IPS DF 6.9 (cell line): ENCODE data around the gene WNT10A.
"Not testable (repeated sequence)": the region's sequence is repeated elsewhere in the genome, so short reads cannot be mapped to it uniquely, and the experiment has no call there.

Experiments used
- DNase-seq: peaks from one replicate; pipeline ENCODE4 v3.0.0-alpha.2; 2013; ENCODE audit warnings: low read depth, low spot score
- H3K27ac ChIP-seq: one replicate; pipeline ENCODE4 v1.5.1; 2013; ENCODE audit warnings: low read length, control low read depth
- H3K27me3 ChIP-seq: 2 replicates; pipeline ENCODE4 v1.6.1; 2013; ENCODE audit warnings: mild to moderate bottlenecking, low read length; ENCODE audit not compliant: control insufficient read depth, insufficient read depth
- H3K36me3 ChIP-seq: 2 replicates; pipeline ENCODE4 v1.6.1; 2013; ENCODE audit warnings: low read length; ENCODE audit not compliant: control insufficient read depth, insufficient read depth
- H3K4me1 ChIP-seq: 2 replicates; pipeline ENCODE4 v1.6.1; 2013; ENCODE audit warnings: low read length; ENCODE audit not compliant: control insufficient read depth, insufficient read depth
- H3K4me3 ChIP-seq: 2 replicates; pipeline ENCODE4 v1.5.1; 2013; ENCODE audit warnings: mild to moderate bottlenecking, low read length
- H3K9me3 ChIP-seq: 2 replicates; pipeline ENCODE4 v1.6.1; 2013; ENCODE audit warnings: low read length, inconsistent platforms; ENCODE audit not compliant: control insufficient read depth, insufficient read depth
- WGBS: extraction: QIAGEN DNeasy Blood & Tissue Kit; methylation state at CpG from one replicate; pipeline ENCODE4 v1.1.7; 2013; ENCODE audit warnings: mixed read lengths, missing lambda C conversion rate; ENCODE audit not compliant: insufficient read length, insufficient coverage; 5-methylcytosine and 5-hydroxymethylcytosine counted together

WNT10A gene

GRCh38 chr2:218902427-218902826 is 21.8 kb downstream of the WNT10A start:
- DNase-seq, result no peak
- Histone ChIP-seq H3K36me3 (no peaks in the 10 kb centered on the region), H3K27ac (no peak overlapping the region), H3K4me3 (no peak overlapping the region), H3K27me3 (peaks cover 18% of the 10 kb centered on the region), H3K9me3 (no peaks in the 10 kb centered on the region), H3K4me1 (peaks cover 2% of the 10 kb centered on the region; the same call in 1 of the 2 replicates)
- no CpG with 5 or more reads among the region's 4 CpGs for WGBS

DNA sequence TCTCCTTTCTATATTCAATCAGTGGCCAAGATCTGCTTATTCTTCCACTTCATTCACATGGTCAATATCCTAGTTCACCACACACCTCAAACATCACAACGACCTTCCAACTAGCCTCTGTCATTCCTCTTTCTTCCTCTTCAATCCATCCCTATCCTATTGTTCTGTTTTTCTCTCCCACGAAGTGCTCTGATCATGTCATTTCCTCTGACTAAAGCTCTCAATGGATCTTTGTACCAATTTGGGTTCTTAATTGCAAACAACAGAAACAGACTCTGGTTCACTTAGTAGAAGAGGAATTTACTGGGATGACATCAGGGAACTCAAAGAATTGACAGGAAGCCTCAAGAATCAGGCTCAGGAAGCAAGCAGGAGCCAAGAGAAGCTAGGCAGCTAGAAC is 23.5 kb downstream of the WNT10A start:
- Histone ChIP-seq H3K36me3 (no peaks in the 10 kb centered on the region), H3K4me3 (no peak overlapping the region), H3K27ac (no peak overlapping the region), H3K4me1 (no peaks in the 10 kb centered on the region), H3K9me3 (no peaks in the 10 kb centered on the region), H3K27me3 (peaks cover 8% of the 10 kb centered on the region)
- DNase-seq, result no peak
- WGBS, result 100% methylated on average over 1 of the region's 2 CpGs

DNA sequence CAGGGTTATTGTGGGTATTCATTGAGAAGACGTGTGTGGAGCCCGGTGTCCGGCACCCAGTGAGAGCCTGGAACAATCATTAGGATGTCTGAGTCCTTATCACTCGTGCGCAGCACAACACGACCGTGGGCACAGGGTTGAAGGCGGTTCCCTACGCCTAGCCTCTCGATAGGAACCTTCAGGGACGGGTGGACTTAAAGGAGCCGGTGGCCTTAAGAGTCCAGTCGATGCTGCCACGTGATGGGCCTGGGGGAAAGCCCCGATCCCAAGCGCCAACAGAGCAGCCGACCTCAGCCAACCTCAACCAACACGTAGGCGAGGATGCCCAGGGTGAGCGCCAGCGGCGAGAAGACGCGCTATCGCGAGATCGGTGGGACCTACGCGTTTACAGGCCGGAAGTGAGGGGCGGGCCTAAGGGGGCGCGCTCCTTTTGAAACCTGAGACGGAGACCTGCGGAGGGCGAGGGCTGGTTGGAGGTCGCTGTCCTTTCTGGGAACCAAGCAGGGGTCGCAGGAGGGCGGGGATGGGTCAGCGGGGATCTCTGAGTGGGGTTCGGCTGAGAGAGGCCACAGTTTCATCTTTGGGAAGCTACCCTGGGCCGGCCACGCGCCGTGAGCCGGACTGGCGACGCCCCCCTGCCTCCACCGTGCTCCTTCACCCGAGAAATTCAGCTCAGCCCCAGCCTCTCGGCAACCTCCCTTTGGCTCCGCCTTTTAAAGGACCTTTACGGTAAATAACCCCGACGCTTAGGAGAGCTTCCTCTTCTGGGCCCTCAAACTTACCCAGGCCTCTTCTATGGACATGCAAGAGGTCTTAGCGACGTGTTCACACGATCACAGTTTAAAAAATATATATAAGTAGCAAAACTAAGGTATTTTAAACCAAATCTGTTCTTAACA is 28.3 kb downstream of the WNT10A start:
- no peak overlapping the region for H3K27ac ChIP-seq
- DNase-seq, result peak; percentile 90

DNA sequence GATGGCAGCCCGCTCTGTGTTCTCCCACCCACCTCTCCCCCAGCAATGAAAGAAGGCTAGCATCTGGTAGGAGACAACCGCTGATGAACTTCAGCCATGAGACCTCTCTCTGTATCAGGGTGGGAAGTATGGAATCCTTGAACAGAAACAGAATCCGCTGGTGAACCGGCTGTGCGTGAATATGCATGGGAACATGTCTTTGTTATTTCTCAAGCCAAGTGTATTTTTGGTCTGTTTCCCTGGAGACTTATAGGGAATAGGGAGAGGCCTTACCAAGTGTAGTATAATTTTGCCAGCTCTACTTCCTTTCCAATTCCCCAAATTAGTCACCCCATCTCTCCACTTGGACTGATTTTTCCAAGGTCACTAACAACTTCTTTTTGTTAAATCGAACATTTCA is 30.1 kb downstream of the WNT10A start:
- no CpG with 5 or more reads among the region's 6 CpGs for WGBS
- H3K9me3 ChIP-seq, result no peaks in the 10 kb centered on the region
- H3K4me1 ChIP-seq, result no peaks in the 10 kb centered on the region
- H3K27ac ChIP-seq, result no peak overlapping the region
- no peak for DNase-seq
- no peak overlapping the region for H3K4me3 ChIP-seq
- H3K27me3 ChIP-seq, result no peaks in the 10 kb centered on the region
- H3K36me3 ChIP-seq, result no peaks in the 10 kb centered on the region

More for the DNA sequence above, 28.3 kb downstream of the WNT10A start:
- H3K9me3 ChIP-seq, result no peaks in the 10 kb centered on the region
- no peaks in the 10 kb centered on the region for H3K4me1 ChIP-seq
- H3K27me3 ChIP-seq, result no peaks in the 10 kb centered on the region; the same call in none of the 2 replicates
- no peaks in the 10 kb centered on the region for H3K36me3 ChIP-seq
- peak overlapping the region; percentile 86 for H3K4me3 ChIP-seq
- no CpG with 5 or more reads among the region's 58 CpGs for WGBS

- Histone ChIP-seq H3K36me3 (no peaks in the 10 kb centered on the region), H3K27ac (no peak overlapping the region), H3K4me1 (no peaks in the 10 kb centered on the region), H3K4me3 (no peak overlapping the region), H3K9me3 (peaks cover 2% of the 10 kb centered on the region), H3K27me3 (no peaks in the 10 kb centered on the region)
- WGBS, result no CpG with 5 or more reads among the region's 1 CpG
- no peak for DNase-seq
These were observed 39.9 kb downstream of the WNT10A start for GRCh38 chr2:218920504-218920903.

DNA sequence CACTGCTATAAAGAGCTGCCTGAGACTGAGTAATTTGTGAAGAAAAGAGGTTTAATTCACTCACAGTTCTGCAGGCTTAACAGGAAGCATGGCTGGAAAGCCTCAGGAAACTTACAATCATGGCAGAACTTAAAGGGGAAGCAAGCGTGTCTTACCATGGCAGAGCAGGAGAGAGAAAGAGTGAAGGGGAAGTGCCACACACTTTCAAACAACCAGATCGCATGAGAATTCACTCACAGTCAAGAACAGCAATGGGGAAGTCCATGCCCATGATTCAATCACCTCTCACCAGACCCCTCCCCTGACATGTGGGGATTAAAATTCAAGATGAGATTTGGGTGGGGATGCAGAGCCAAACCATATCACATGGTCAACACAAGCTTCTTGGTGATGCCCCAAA is 44.1 kb downstream of the WNT10A start:
- Histone ChIP-seq H3K4me1 (no peaks in the 10 kb centered on the region), H3K27me3 (no peaks in the 10 kb centered on the region), H3K4me3 (no peak overlapping the region), H3K9me3 (peaks cover 2% of the 10 kb centered on the region), H3K36me3 (no peaks in the 10 kb centered on the region), H3K27ac (no peak overlapping the region)
- no CpG with 5 or more reads among the region's 2 CpGs for WGBS
- no peak for DNase-seq

GRCh38 chr2:218925434-218925833 is 44.8 kb downstream of the WNT10A start:
- Histone ChIP-seq H3K9me3 (peaks cover 2% of the 10 kb centered on the region), H3K4me3 (no peak overlapping the region), H3K4me1 (no peaks in the 10 kb centered on the region), H3K36me3 (no peaks in the 10 kb centered on the region), H3K27ac (no peak overlapping the region), H3K27me3 (no peaks in the 10 kb centered on the region)
- no peak for DNase-seq
- no CpG with 5 or more reads among the region's 2 CpGs for WGBS

- Histone ChIP-seq H3K27ac (no peak overlapping the region), H3K27me3 (no peaks in the 10 kb centered on the region), H3K36me3 (no peaks in the 10 kb centered on the region), H3K4me1 (no peaks in the 10 kb centered on the region), H3K9me3 (peaks cover 2% of the 10 kb centered on the region), H3K4me3 (no peak overlapping the region)
- DNase-seq, result no peak
- WGBS, result no CpG with 5 or more reads among the region's 2 CpGs
These were observed 46.8 kb downstream of the WNT10A start for GRCh38 chr2:218927422-218927821.

GRCh38 chr2:218927876-218928275 is 47.2 kb downstream of the WNT10A start:
- Histone ChIP-seq H3K27ac (no peak overlapping the region), H3K4me3 (no peak overlapping the region), H3K9me3 (peaks cover 2% of the 10 kb centered on the region), H3K36me3 (no peaks in the 10 kb centered on the region), H3K4me1 (no peaks in the 10 kb centered on the region), H3K27me3 (no peaks in the 10 kb centered on the region)
- DNase-seq, result no peak
- no CpG with 5 or more reads among the region's 4 CpGs for WGBS

DNA sequence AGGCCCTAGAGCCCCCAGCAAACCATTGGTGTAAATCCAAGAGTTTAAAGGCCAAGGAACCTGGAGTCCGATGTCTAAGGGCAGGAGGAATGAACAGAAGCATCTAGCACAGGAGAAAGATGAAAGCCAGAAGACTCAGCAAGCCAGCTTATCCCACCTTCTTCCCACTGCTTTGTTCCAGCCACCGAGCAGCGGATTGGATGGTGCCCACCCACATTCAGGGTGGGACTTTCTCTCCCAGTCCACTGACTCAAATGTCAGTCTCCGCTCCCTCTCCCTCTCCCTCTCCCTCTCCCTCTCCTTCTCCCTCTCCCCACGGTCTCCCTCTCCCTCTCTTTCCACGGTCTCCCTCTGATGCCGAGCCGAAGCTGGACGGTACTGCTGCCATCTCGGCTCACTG is 49.8 kb downstream of the WNT10A start:
- WGBS, result no CpG with 5 or more reads among the region's 10 CpGs
- not testable (repeated sequence) for H3K27ac ChIP-seq, H3K9me3 ChIP-seq, H3K27me3 ChIP-seq, H3K4me3 ChIP-seq, H3K4me1 ChIP-seq, H3K36me3 ChIP-seq, DNase-seq

- H3K27ac ChIP-seq, H3K27me3 ChIP-seq, H3K4me3 ChIP-seq, H3K4me1 ChIP-seq, H3K9me3 ChIP-seq, DNase-seq, H3K36me3 ChIP-seq: not testable (repeated sequence)
- no CpG with 5 or more reads among the region's 25 CpGs for WGBS
These were observed 51.1 kb downstream of the WNT10A start for GRCh38 chr2:218931751-218932150.
